T-helper 2 cell treated with Interferon-gamma antibody and Interleukin-4, amounts not matched to agents 5 μg/mL and 100 μg/mL, for 36 hours (primary cell): ENCODE data around the gene NPC1.
"Not testable (repeated sequence)": the region's sequence is repeated elsewhere in the genome, so short reads cannot be mapped to it uniquely, and the experiment has no call there.

Experiments
- DNase-seq: peaks from one replicate; pipeline ENCODE4 v3.0.0; 2021; ENCODE audit warnings: low spot score
- H3K27ac Mint-ChIP-seq: one replicate; pipeline ENCODE4 v1.8.0; 2021; ENCODE audit warnings: mild to moderate bottlenecking, mixed read lengths
- H3K27me3 Mint-ChIP-seq: one replicate; pipeline ENCODE4 v1.8.0; 2021; ENCODE audit warnings: low read depth, mixed read lengths
- H3K36me3 Mint-ChIP-seq: one replicate; pipeline ENCODE4 v1.8.0; 2021; ENCODE audit warnings: low read depth, mixed read lengths
- H3K4me1 Mint-ChIP-seq: one replicate; pipeline ENCODE4 v1.8.0; 2021; ENCODE audit warnings: low read depth, mixed read lengths
- H3K4me3 Mint-ChIP-seq: one replicate; pipeline ENCODE4 v1.8.0; 2022; ENCODE audit warnings: mild to moderate bottlenecking, moderate library complexity, mixed read lengths
- H3K9me3 Mint-ChIP-seq: one replicate; pipeline ENCODE4 v1.8.0; 2021; ENCODE audit warnings: mixed read lengths

NPC1 gene

DNA sequence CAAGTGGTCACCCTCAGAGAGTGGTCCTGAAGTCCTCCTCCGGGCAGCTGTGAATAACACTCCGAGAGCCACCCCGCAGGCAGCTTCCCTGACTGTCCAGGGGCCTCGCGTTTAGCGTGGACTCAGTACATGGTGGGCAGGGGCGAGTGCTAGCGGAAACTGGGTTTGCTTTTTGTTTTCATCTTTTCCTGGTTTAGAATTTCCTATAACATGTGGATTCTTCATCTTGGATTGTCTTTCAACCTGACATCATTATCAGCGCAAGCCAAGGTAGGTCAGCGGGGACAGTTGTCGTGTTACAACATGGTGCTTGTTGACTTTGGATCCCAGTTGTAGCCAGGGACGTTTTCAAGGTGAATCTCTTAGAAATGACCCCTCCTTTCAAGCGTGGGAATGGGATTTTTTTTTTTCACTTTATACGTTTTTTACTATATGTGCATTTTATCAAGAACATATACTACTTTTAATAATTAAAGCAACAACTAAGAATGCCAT is 62.0 kb downstream of the NPC1 start:
- H3K9me3 Mint-ChIP-seq, result no peaks in the 10 kb centered on the region
- no peak overlapping the region for H3K4me3 Mint-ChIP-seq
- no peaks in the 10 kb centered on the region for H3K4me1 Mint-ChIP-seq
- H3K27ac Mint-ChIP-seq, result no peak overlapping the region
- no peak for DNase-seq
- H3K36me3 Mint-ChIP-seq, result peaks cover 68% of the 10 kb centered on the region
- H3K27me3 Mint-ChIP-seq, result no peaks in the 10 kb centered on the region

DNA sequence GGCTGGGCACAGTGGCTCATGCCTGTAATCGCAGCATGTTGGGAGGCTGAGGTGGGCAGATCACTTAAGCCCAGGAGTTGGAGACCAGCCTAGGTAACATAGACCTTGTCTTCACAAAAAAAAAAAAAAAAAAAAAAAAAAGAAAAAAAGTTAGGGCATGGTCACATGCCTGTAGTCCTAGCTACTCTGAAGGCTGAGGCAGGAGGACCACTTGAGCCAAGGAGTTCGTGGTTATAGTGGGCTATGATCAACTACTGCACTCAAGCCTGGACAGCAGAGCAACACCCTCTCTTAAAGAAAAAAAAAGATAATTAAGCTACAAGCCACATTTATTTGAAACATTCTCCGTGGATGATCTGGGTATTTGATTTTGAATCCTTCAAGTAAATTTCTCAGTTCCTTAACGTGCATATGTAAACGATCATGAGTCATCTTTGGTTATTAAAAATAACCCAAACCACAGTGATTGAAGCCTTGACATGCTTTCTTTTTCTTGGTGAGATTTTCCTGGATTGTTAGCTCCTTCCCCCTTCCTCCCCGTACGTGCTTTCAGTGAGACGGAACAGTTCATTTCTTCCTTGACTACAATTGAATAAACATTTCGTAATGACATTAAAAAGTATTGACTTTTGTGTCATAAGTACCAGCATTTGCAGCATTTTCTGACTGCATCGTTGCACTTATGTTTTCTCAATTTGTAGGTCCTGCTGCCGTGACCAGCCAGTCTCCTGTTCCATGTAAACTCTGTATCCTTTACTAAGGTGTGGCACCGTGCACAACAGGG is 62.7 kb downstream of the NPC1 start:
- Mint-ChIP-seq H3K27me3 (no peaks in the 10 kb centered on the region), H3K9me3 (no peaks in the 10 kb centered on the region), H3K27ac (no peak overlapping the region), H3K36me3 (peaks cover 67% of the 10 kb centered on the region), H3K4me3 (no peak overlapping the region), H3K4me1 (no peaks in the 10 kb centered on the region)
- no peak for DNase-seq

DNA sequence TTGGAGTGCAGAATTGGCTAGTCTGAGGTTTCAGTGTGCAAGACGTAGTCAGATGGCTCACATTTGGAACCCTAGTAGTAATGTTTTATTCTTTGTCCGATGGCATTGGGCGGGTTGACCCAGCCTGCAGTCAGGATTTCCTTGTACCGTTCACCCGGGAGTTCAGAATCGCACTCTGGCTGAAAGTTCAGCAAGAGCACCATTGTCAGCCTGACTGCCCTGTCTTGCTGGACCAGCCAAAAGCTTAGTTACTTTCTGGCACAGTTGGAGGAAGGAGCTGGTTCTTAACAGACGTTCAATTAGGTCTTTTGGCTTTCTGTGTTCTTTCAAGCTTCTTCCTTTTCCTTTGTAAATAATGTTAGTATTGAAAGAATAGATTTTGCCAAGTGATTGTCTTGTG is 64.4 kb downstream of the NPC1 start:
- Mint-ChIP-seq H3K27me3 (no peaks in the 10 kb centered on the region), H3K27ac (peak overlapping the region; percentile 31), H3K36me3 (peaks cover 70% of the 10 kb centered on the region), H3K9me3 (no peaks in the 10 kb centered on the region), H3K4me1 (no peaks in the 10 kb centered on the region), H3K4me3 (no peak overlapping the region)
- DNase-seq, result no peak

DNA sequence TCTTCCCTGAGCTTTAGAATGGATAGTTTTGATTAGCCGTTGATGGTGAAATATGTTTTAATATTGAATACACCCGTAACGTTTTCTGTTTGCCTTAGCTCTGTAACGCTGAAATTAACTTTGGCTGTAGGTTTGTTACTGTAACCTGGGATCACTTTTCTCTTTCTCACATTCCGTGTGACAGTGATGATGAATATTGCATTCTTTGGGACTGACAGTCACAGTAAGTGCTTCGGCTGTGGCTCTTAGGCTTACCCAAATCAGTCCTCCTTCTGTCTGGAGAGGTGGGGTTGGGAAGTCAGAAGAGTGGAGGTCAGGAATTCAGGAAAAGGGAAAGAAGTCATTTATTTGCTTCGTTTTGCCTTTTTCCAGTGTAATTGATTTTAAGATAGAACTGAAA is 65.0 kb downstream of the NPC1 start:
- Mint-ChIP-seq H3K9me3 (no peaks in the 10 kb centered on the region), H3K4me3 (no peak overlapping the region), H3K27ac (no peak overlapping the region), H3K27me3 (no peaks in the 10 kb centered on the region), H3K36me3 (peaks cover 64% of the 10 kb centered on the region), H3K4me1 (peaks cover under 1% of the 10 kb centered on the region)
- no peak for DNase-seq

DNA sequence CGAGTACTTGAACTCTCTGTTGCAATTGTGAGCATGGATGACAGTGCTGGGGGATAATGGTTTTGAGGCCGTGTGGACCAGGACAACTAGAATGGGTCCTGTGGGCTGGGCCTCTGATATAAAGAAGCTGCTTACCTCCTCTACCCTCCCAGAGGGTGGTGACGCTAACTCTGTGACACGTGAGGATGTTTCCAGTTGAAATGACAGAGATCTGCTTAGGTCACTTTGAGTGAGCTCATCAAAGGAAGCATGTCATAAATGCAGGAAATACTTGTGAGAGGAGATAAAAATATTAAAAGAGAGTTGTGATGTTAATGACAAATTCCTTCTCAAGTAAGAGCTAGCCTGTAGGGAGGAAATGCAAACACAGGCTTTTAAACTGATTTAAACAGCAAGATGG is 66.6 kb downstream of the NPC1 start:
- H3K9me3 Mint-ChIP-seq, result no peaks in the 10 kb centered on the region
- H3K27ac Mint-ChIP-seq, result no peak overlapping the region
- H3K36me3 Mint-ChIP-seq, result peaks cover 60% of the 10 kb centered on the region
- no peaks in the 10 kb centered on the region for H3K27me3 Mint-ChIP-seq
- DNase-seq, result no peak
- H3K4me3 Mint-ChIP-seq, result no peak overlapping the region
- peaks cover 8% of the 10 kb centered on the region for H3K4me1 Mint-ChIP-seq

DNA sequence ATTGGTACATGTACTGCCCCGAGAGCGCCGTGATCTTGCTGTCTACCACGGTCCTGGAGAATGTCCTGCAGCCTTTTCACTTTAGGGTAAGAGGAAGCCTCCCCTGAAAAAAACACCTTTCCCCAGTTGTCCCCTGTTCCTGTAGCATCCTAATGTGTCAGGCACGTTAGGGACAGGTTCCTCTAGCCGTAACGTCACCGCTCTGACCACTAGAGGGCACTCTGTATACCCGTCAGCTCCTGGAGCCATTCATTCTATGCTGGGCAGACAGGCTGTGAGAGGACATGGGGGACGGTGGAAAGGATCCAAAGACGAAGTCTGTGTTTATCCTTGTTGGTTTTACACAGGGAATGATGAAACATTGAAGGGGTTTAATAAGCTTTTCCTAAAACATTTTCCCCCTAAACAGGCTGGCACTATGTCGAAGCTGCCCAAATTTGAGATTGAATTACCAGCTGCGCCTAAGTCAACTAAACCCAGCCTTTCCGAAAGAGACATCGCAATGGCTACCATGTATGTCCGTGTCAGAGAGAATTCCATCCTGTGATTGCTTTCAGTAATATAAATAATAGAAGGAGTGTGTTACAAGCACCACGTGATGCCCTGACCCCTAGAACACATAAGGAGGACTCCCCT is 70.3 kb downstream of the NPC1 start:
- no peak overlapping the region for H3K4me3 Mint-ChIP-seq
- H3K9me3 Mint-ChIP-seq, result no peaks in the 10 kb centered on the region
- peak; percentile 61 for DNase-seq
- H3K27ac Mint-ChIP-seq, result peak overlapping the region; percentile 52
- no peaks in the 10 kb centered on the region for H3K27me3 Mint-ChIP-seq
- H3K4me1 Mint-ChIP-seq, result peaks cover 18% of the 10 kb centered on the region
- peaks cover 53% of the 10 kb centered on the region for H3K36me3 Mint-ChIP-seq

DNA sequence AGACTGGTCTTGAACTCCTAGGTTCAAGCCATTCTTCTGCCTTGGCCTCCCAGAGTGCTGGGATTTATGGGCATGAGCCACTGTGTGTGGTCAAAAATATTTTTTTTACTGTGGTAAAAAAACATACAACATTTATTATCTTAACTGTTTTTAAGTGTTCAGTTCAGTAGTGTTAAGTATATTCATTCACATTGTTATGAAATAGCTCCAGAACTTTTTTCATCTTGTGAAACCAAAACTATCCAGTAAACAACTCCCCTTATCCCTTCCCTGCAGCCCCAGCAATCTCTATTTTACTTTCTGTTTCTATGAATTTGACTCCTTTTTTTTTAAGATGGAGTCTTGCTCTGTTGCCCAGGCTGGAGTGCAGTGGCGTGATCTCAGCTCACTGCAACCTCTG is 73.7 kb downstream of the NPC1 start:
- Mint-ChIP-seq H3K36me3 (peaks cover 49% of the 10 kb centered on the region), H3K9me3 (no peaks in the 10 kb centered on the region), H3K4me3 (peak overlapping the region; percentile 28), H3K27ac (peak overlapping the region; percentile 70), H3K4me1 (peaks cover 22% of the 10 kb centered on the region), H3K27me3 (no peaks in the 10 kb centered on the region)
- no peak for DNase-seq

DNA sequence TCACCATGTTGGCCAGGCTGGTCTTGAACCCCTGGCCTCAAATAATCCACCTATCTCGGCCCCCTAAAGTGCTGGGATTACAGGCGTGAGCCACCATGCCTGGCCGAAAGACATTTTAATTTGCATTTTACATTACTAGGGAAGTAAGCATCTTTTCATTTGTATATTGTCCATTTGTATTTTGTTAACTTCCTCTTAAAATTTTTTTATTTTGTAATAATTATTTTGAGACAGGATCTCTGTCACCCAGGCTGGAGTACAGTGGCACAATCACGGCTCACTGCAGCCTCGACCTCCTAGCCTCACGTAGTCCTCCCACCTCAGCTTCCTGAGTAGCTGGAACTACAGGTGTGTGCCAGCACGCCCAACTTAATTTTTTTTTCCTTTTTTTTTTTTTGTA is 74.1 kb downstream of the NPC1 start:
- H3K4me3 Mint-ChIP-seq, result peak overlapping the region; percentile 28

DNA sequence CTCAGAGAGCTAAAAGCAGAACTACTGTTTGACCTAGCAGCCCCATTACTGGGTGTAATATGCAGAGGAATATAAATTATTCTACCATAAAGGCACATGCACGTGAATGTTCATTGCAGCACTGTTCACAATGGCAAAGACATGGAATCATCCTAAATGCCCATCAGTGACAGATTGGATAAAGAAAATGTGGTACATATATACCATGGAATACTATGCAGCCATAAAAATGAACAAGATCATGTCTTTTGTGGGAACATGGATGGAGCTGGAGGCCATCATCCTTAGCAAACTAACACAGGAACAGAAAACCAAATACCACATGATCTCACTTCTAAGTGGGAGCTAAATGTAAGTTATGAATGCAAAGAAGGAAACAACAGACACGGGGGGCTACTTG is 75.4 kb downstream of the NPC1 start:
- not testable (repeated sequence) for DNase-seq, H3K9me3 Mint-ChIP-seq, H3K27ac Mint-ChIP-seq, H3K4me3 Mint-ChIP-seq, H3K27me3 Mint-ChIP-seq
- peaks cover 23% of the 10 kb centered on the region for H3K4me1 Mint-ChIP-seq
- H3K36me3 Mint-ChIP-seq, result peaks cover 53% of the 10 kb centered on the region

More for the DNA sequence above, 74.1 kb downstream of the NPC1 start:
- Mint-ChIP-seq H3K36me3 (peaks cover 50% of the 10 kb centered on the region), H3K4me1 (peaks cover 22% of the 10 kb centered on the region), H3K27ac (peak overlapping the region; percentile 70)
- not testable (repeated sequence) for H3K9me3 Mint-ChIP-seq, DNase-seq, H3K27me3 Mint-ChIP-seq

DNA sequence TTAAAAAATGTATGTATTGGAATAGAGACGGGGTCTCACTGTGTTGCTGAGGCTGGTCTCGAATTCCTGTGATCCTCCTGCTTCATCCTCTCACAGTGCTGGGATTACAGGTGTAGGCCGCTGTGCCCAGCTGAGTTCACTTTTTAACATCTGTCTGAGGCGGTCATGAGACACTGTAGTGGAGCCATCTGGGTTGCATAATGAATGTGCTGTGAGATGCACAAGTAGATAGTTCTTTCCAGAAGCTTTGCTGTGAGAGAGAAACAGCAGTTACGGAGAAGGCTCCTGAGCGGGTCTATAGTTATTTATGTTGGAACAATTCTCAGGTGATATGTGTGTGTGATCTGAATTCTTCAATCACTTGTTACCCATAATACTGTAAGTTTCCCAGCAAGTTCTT is 79.9 kb downstream of the NPC1 start:
- Mint-ChIP-seq H3K27ac (peak overlapping the region; percentile 15), H3K9me3 (no peaks in the 10 kb centered on the region), H3K36me3 (peaks cover 45% of the 10 kb centered on the region), H3K4me1 (peaks cover 27% of the 10 kb centered on the region), H3K4me3 (no peak overlapping the region), H3K27me3 (no peaks in the 10 kb centered on the region)
- no peak for DNase-seq

DNA sequence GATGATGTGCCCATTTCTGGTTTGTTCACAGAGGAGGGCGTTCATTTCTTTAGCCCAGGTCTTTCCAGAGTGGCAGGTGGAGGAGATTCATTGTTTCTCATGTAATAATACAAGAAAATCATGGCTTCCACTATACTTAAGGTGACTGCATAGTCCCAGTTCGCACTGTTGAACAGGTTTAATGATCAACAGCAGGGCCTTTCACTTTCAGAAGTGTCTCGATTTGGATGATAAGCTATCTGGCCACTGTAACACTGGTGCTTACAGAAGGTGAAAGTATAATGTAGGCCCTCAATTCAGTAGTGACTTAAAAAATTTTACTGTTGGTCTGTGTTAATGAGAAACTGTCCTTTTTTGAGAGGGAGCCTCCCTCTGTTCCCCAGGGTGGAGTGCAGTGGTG is 81.6 kb downstream of the NPC1 start:
- DNase-seq, result peak; percentile 27
- peak overlapping the region; percentile 89 for H3K27ac Mint-ChIP-seq
- H3K27me3 Mint-ChIP-seq, result no peaks in the 10 kb centered on the region
- H3K36me3 Mint-ChIP-seq, result peaks cover 30% of the 10 kb centered on the region
- H3K9me3 Mint-ChIP-seq, result no peaks in the 10 kb centered on the region
- peaks cover 29% of the 10 kb centered on the region for H3K4me1 Mint-ChIP-seq
- H3K4me3 Mint-ChIP-seq, result peak overlapping the region; percentile 95

DNA sequence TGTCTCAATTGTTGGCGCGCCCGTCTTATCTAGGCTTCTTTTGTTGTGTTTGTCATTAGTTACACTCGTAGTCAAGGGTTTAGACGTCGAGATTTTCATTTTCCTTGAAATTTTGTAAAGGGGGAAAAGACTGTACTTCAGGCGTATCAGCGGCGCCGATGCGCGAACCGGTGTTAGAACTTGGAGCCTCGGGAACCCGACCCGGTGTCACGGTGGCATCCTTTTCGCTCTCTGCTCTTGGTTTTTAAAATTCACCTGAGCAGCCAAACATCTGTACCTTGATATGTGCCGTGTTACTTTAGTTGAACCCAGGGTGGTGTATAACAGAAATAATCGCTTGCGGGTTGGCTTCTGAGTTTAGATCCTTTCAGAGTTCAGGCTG is 82.4 kb downstream of the NPC1 start:
- peaks cover 32% of the 10 kb centered on the region for H3K4me1 Mint-ChIP-seq
- peak overlapping the region; percentile 95 for H3K4me3 Mint-ChIP-seq
- H3K36me3 Mint-ChIP-seq, result peaks cover 30% of the 10 kb centered on the region
- H3K27me3 Mint-ChIP-seq, result no peaks in the 10 kb centered on the region
- DNase-seq, result peak; percentile 13
- peak overlapping the region; percentile 89 for H3K27ac Mint-ChIP-seq
- H3K9me3 Mint-ChIP-seq, result no peaks in the 10 kb centered on the region

DNA sequence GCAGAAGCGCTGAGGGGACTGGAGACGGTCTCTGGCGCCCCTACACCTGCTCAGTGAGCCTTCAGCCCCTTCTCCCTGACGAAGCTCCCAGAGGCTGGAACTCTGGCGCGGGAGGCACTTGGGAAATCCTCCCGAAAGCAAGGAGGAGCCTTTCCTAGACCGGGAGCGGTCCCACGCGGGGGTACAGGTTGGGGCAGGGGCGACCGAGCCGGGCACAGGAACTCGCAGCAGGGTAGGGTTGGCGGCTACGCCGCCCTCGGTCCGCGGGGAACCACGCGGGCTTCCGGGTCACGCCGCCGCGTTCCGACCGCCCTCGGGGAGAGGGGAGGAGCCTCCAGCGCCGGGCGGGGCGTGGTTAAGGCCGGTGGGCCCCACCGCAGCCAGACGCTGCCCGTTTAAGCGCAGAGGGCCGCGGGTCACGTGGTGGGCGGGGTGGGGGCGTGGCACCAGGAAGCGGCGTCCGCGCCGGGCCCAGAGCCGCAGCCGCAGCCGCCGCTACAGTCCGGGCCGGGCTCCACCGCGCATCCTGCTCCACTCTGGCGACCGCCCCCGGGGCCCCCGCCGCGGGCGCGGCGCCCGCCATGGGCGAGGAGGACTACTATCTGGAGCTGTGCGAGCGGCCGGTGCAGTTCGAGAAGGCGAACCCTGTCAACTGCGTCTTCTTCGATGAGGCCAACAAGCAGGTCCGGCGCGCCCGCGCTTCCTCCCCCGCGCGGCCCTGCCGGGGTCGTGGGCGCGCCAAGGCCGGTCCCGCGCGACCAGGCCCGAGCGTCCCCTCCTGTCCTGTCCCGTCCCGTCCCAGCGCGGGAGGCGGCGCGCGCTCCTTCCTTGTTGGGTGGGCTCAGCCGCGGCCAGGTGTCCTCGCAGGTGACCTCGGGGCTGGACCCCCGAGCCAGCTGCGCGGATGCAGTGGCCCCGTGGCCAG is 83.0 kb downstream of the NPC1 start, which contains the start of gene RMC1:
Gene RMC1, plus strand, starts transcription at position 474 of the 925 bp plus-strand sequence. Its CDS starts 108 bp downstream, at position 582.
- no peaks in the 10 kb centered on the region for H3K9me3 Mint-ChIP-seq
- no peaks in the 10 kb centered on the region for H3K27me3 Mint-ChIP-seq
- peak; percentile 96 for DNase-seq
- peaks cover 35% of the 10 kb centered on the region for H3K4me1 Mint-ChIP-seq
- H3K4me3 Mint-ChIP-seq, result peak within 1 kb of the TSS; percentile 95
- H3K36me3 Mint-ChIP-seq, result peaks cover 25% of the 10 kb centered on the region
- peak within 1 kb of the TSS; percentile 89 for H3K27ac Mint-ChIP-seq
